Skin epidermis (tissue), 12 donors: Measurements from ENCODE around the gene DVL2.
"Not testable (repeated sequence)": the region's sequence is repeated elsewhere in the genome, so short reads cannot be mapped to it uniquely, and the experiment has no call there.

Experiments
- H3K27ac ChIP-seq, 21 experiments: fragments of 200-600 bp; sonication (generic) in 11 of 21; one replicate each; pipeline ENCODE4 v1.5.0; 2020; ENCODE audit warnings: mild to moderate bottlenecking in 3 of 21, inconsistent platforms in 2 of 21, moderate library complexity in 2 of 21
- H3K4me3 ChIP-seq, 7 experiments: fragments of 200-600 bp; sonication (generic) in 2 of 7; one replicate each; pipeline ENCODE4 v1.5.0; 2020; ENCODE audit warnings: inconsistent platforms in 2 of 7, mild to moderate bottlenecking in 2 of 7, moderate library complexity in 1 of 7

DVL2 gene

DNA sequence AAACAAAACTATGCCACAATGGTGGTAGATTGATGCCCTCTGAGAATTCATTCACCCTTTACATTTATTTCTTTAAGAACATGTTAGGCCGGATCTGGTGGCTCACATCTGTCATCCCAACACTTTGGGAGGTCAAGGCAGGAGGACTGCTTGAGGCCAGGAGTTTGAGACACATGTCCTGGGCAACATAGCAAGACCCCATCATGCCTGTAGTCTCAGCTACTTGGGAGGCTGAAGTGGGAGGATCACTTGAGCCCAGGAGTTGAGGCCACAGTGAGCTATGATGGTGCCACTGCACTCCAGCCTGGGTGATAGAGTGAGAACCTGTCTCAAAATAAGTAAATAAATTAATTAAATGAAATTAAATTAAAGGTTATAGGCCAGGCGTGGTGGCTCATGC, 52.2 kb downstream of the DVL2 start:
- not testable (repeated sequence) for H3K4me3 ChIP-seq, H3K27ac ChIP-seq

DNA sequence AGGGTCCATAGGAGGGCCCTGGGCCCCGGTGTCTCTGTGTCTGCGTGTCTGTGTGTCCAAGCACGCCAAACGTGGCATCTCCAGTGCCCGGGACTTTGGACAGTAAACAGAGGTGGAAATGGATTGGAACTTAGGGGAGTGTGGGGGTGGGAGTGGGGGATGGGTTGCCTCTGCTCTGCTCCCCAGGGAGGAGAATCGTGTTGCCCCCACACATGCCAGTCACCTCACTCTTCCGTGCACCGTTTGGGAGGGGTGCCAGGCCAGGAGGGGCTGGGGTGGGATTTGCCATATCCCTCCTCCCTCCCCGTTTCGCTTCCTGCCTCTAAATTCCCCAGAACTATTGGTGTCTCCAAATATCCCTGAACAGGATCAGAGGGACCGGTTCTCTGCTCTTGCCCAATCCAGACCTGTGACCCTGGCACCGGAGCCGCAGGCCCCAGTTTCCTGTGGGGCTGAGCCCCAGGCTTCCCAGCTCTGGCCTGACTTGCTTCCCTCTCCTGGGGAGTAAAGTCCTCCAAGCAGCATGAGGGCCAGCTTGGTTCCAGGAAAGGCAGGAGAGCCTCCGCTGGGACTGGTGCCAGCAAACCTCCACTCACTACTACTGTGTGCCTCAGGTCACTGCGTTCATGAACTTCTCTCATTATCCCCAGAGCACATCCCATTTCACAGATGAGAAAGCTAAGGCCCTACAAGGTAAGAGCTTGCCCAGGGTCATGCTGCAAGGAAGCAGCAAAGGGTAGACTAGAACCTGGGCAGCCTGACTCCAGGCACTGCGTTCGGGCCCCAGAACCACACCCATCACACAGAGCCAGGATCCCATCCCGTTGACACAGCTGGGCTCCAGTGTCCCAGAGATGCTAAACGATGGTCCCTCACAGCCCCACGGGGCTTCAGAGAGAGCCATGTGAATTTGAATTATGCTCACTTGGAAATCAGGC, 54.7 kb downstream of the DVL2 start, which contains the start of gene ASGR1:
Gene ASGR1, minus strand, starts transcription at position 54 of the 938 bp plus-strand sequence. CDS start 807 bp downstream, outside the sequence.
- H3K27ac ChIP-seq: no peak within 1 kb of the TSS
- no peak within 1 kb of the TSS for H3K4me3 ChIP-seq

DNA sequence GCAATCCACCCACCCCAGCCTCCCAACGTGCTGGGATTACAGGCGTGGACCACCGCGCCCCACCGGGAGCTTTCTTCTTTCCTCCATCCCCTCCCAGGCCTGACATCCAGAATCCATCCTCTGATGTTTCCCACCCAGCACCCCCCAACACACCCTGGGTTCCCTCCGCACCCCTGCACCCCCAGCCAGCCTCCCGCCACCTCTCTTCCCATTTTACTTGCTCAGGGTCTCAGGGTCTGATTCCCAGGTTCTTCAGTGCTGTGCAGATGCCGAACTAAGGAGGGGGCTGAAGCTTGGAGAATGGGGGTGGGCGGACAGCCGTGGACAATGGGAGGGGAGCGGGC, 55.4 kb downstream of the DVL2 start:
- Histone ChIP-seq H3K4me3 (no peak overlapping the region), H3K27ac (no peak overlapping the region)

DNA sequence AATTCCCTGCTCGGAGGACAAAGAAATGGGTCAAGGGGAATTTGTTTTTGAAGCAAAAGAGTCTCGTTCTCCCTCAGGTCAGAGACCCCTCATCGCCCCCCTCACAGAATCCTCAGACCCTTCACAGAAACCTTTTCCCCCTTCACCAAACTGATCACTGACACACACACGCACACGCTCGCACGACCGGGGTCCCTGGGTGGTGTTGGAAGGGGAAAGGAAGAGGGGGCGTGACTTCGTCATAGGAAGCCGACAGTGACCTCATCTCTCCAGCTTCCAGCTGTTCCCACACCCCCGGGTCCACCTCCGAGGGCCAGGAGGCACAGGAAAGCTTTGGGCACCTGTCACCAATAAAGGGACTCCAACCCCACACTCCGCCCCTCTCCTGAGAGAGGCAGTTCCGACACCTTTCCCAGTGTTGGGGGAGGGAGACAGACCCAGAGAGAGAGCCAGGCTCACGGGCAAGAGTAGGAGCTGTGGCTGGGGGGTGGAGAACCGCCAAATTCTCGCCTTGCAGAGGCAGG, 56.3 kb downstream of the DVL2 start:
- no peak overlapping the region for H3K27ac ChIP-seq
- peak overlapping the region in 6 of 7 experiments; percentile 6 to 30 (median 18) for H3K4me3 ChIP-seq

DNA sequence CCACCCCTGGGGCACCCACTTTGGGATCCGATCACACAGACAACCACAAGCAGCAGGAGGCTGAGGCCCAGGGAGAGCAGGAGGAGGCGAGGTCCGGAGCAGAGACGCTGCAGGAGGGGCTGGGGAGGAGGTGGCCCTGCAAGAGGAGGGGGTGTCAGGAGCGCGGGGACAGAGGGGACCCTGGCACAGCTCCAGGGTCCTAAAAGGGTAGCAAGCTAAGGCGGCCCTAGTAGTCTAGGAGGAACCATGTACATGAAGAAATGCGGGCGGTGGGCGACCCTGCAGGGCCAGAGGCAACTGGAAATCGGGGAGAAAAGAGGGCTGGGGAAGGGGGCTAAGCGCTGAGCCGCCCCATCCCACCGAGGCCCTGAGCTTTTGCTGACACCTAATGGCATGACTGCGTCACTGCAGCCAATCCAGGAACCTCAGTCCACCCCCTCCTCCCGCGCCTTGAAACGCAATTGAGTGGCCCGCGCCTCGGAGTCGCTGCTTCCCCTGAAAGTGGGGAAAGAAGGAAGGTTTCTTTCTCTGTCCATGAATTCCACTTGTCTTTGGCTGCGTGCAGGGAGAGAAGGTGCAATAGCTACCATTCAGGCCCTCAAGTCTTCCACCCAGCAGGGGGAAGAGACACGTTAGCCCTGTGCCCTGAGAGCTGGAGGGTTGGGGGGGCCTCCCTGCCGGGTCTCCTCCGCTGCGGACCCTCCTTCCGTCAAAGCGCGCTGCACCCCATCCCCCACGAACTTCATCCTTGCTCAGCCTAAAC, 56.9 kb downstream of the DVL2 start:
- Histone ChIP-seq H3K27ac (no peak overlapping the region), H3K4me3 (peak overlapping the region; percentile 6 to 30 (median 17))

DNA sequence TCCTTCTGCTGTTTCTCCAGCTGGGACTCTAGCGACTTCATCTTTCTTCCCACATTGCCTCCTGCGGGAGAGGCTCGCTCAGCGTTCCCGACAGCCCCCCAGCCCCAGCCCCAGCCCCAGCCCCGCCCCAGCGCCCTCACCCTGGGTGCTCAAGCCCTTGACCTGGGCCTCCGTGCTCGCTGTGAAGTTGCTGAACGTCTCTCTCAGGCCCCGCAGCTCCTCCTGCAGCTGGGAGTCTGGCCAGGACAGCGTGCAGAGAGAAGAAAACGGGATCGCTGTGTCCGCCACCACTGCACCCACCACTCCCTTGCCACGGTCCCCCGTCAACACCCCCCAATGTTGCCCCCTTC, 57.5 kb downstream of the DVL2 start:
- H3K4me3 ChIP-seq: peak overlapping the region in 1 of 7 experiments; percentile 17
- no peak overlapping the region for H3K27ac ChIP-seq

DNA sequence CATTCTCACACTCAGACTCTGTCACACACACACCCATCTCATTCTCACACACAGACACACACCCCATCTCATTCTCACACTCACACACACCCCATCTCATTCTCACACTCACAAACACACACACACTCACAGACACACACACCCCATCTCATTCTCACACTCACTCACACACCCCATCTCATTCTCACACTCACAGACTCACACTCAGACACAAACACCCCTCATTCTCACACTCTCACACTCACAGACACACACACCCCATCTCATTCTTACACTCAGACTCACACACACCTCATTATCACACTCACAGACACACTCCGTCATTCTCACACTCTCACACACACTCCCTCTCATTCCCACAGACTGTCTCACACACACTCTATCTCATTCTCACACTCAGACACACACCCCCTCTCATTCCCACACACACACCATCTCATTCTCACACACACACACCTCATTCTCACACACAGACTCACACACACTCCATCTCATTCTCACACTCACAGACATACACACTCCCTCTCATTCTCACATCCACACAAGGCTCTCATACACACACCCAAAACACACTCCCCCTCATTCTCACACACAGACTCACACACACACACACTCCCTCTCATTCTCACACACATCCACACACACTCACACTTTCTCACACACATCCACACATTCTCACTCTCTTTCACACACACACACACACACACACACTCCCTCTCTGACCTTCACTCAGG, 58.0 kb downstream of the DVL2 start:
- no peak overlapping the region for H3K4me3 ChIP-seq

More for the DNA sequence above, 58.0 kb downstream of the DVL2 start:
- no peak overlapping the region for H3K27ac ChIP-seq
